Esophagus squamous epithelium (tissue), 5 donors: ENCODE results near the gene BABAM2. TPM values are rescaled to one million over a fixed set of nuclear protein-coding genes. Genes with fewer than 3 reads are reported as not detected.

ENCODE experiments used
- DNase-seq: peaks from one replicate; lab custom pipeline; 2025; lab: John Stamatoyannopoulos, UW
- H3K27ac ChIP-seq, 4 donors: fragments of 200-600 bp; sonication (generic); one replicate each; pipeline ENCODE4 v1.5.1; 2016 to 2019; ENCODE audit warnings: mild to moderate bottlenecking in 1 of 4
- H3K27me3 ChIP-seq, 4 donors: fragments of 200-600 bp; sonication (generic); 1 replicate in 3 of 4; 2 replicates in 1 of 4; pipeline versions ENCODE4 v1.5.1 to v1.6.0; 2017 to 2021; ENCODE audit warnings: antibody characterized with exemption in 1 of 4
- H3K36me3 ChIP-seq, 3 donors: fragments of 200-600 bp; sonication (generic); one replicate each; pipeline ENCODE4 v1.5.1; 2016 to 2019
- H3K4me1 ChIP-seq, 3 donors: fragments of 200-600 bp; sonication (generic); one replicate each; pipeline ENCODE4 v1.5.1; 2017 to 2019
- H3K4me3 ChIP-seq, 4 donors: fragments of 200-600 bp; sonication (generic); 1 replicate in 3 of 4; 2 replicates in 1 of 4; pipeline ENCODE4 v1.5.1; 2016 to 2019; ENCODE audit warnings: mild to moderate bottlenecking in 2 of 4, moderate library complexity in 1 of 4
- H3K9me3 ChIP-seq, 3 donors: fragments of 200-600 bp; sonication (generic); one replicate each; pipeline ENCODE4 v1.5.1; 2016 to 2019
- CTCF ChIP-seq, 6 experiments: fragments of 450-650 bp in 4 of 6; fragments of 200-600 bp in 2 of 6; sonication (generic) in 2 of 6; IDR thresholded peaks; one replicate each; pipeline ENCODE4 v1.5.1; 2016 to 2019; ENCODE audit warnings: antibody characterized with exemption in 6 of 6, mild to moderate bottlenecking in 4 of 6, moderate library complexity in 4 of 6
- POLR2A ChIP-seq, 4 donors: fragments of 450-650 bp; IDR thresholded peaks; one replicate each; pipeline ENCODE4 v1.6.1; 2017; ENCODE audit warnings: antibody characterized with exemption in 4 of 4, mild to moderate bottlenecking in 4 of 4, moderate library complexity in 3 of 4
- WGBS, 2 donors: methylation state at CpG; one replicate each; pipeline ENCODE4 v1.1.5; 2018; 5-methylcytosine and 5-hydroxymethylcytosine counted together
- intact Hi-C: fragments of 100-400 bp; cut with DNase I; formaldehyde crosslinking; loops from one replicate; pipeline ENCODE4 v1.15.0; 2022
- total RNA-seq, 4 donors: library from RNA; depleted of rRNA; stranded (reverse); fragments of >200 nt; gene quantifications; one replicate each; pipeline ENCODE4 v1.1.0, GENCODE V29; 2016
- donor health status: DM: yes; HTN: yes; CAD: no.

BABAM2 gene
- total RNA-seq, 4 donors from 2014 or later = 16.6 to 28.3 (median 24.3) TPM

GRCh38 chr2:28316546-28317335, 426.2 kb downstream of the BABAM2 start:
- intact Hi-C loops = no loop called here
- no peak for DNase-seq
- TF ChIP-seq POLR2A (IDR thresholded peaks at IDR 0.05) (no peak), CTCF (IDR thresholded peaks at IDR 0.05) (no peak)
- Histone ChIP-seq H3K9me3 (no peaks in the 10 kb centered on the region), H3K36me3 (peaks cover 0 to 3% (median 0%) of the 10 kb centered on the region in 3 donors), H3K4me1 (peaks cover 12 to 80% (median 22%) of the 10 kb centered on the region in 3 donors), H3K4me3 (no peak overlapping the region), H3K27ac (peak overlapping the region; percentile 85 to 95 (median 91)), H3K27me3 (no peaks in the 10 kb centered on the region)
- 80 to 95% methylated on average over 11 to 12 of the region's 14 CpGs for WGBS, 2 donors

GRCh38 chr2:28317390-28317789, 426.9 kb downstream of the BABAM2 start:
- no peaks in the 10 kb centered on the region for H3K9me3 ChIP-seq
- peaks cover 0 to 3% (median 0%) of the 10 kb centered on the region in 3 donors for H3K36me3 ChIP-seq
- peaks cover 12 to 80% (median 22%) of the 10 kb centered on the region in 3 donors for H3K4me1 ChIP-seq
- peak overlapping the region; percentile 85 to 95 (median 91) for H3K27ac ChIP-seq
- no peak for TF ChIP-seq CTCF (IDR thresholded peaks at IDR 0.05)
- TF ChIP-seq POLR2A (IDR thresholded peaks at IDR 0.05) = no peak
- no peak for DNase-seq
- no peak overlapping the region for H3K4me3 ChIP-seq
- WGBS, 2 donors = 46 to 49% methylated on average over 2 of the region's 2 CpGs
- intact Hi-C loops = no loop called here
- no peaks in the 10 kb centered on the region for H3K27me3 ChIP-seq

GRCh38 chr2:28318023-28318422, 427.5 kb downstream of the BABAM2 start:
- peaks cover 0 to 3% (median 0%) of the 10 kb centered on the region in 3 donors for H3K36me3 ChIP-seq
- H3K4me1 ChIP-seq = peaks cover 16 to 86% (median 22%) of the 10 kb centered on the region in 3 donors
- TF ChIP-seq POLR2A (IDR thresholded peaks at IDR 0.05) (no peak), CTCF (IDR thresholded peaks at IDR 0.05) (no peak)
- 68 to 78% methylated on average over 5 of the region's 5 CpGs for WGBS, 2 donors
- intact Hi-C loops = no loop called here
- DNase-seq = no peak
- H3K4me3 ChIP-seq = no peak overlapping the region
- no peaks in the 10 kb centered on the region for H3K9me3 ChIP-seq
- H3K27me3 ChIP-seq = no peaks in the 10 kb centered on the region
- peak overlapping the region; percentile 85 to 95 (median 91) for H3K27ac ChIP-seq

- intact Hi-C loops = no loop called here
- Histone ChIP-seq H3K36me3 (peaks cover 0 to 3% (median 0%) of the 10 kb centered on the region in 3 donors), H3K27me3 (no peaks in the 10 kb centered on the region), H3K9me3 (no peaks in the 10 kb centered on the region), H3K27ac (peak overlapping the region; percentile 85 to 95 (median 91)), H3K4me1 (peaks cover 16 to 91% (median 22%) of the 10 kb centered on the region in 3 donors), H3K4me3 (no peak overlapping the region)
- TF ChIP-seq POLR2A (IDR thresholded peaks at IDR 0.05) = no peak
- no peak for TF ChIP-seq CTCF (IDR thresholded peaks at IDR 0.05)
- no peak for DNase-seq
- WGBS, 2 donors = 59 to 62% methylated on average over 5 to 6 of the region's 6 CpGs
Observed at GRCh38 chr2:28318462-28319117, 428.1 kb downstream of the BABAM2 start.
